ENCODE measurements around the gene TTC7B.

The TTC7B gene

DNA sequence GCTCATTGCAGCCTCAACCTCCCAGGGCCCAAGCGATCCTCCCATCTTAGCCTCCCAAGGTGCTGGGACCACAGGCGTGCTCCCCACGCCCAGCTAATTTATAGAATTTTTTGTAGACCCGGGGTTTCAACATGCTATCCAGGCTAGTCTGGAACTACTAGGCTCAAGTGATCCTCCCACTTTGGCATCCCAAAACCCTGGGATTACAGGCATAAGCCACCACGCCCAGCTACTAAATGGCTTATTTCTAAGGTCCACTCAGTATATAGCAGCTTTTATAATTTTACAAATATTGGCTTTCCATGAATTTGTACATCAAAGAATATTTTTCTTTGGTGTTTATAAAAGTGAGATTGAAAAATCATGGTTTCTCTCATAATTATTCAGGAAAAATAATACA lies 167.8 kb downstream of the TTC7B start:
- DNase-seq (ENCODE audit: low read depth in 2 of 2), result no peak

DNA sequence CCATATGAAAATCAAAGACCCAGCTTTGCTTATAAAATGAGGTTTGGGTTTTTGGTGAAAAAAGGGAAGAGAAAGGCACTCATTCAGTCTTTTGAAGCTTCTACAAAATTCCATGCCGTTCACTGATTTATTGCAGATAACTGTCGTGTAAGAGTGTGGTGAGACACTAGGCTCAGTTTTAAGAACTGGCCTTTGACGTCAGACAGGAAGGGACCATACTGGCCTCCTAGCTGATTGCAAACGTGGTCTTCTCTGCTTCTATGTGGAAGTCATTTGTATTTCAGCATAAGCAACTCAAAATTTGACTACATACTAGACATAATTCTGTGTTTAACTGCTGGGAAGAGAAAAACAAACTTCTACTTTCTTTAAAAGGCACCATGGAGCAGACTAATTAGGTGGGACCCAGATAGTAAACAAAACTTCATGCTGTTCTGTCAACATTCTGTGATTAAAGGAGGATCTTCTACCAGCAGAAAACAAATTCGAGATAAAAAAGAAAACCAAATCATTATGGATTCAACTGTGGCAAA lies 168.7 kb downstream of the TTC7B start:
- no peak for DNase-seq (ENCODE audit: low read depth in 2 of 2)

GRCh38 chr14:90645842-90646443 lies 170.3 kb downstream of the TTC7B start:
- no peak for DNase-seq (ENCODE audit: low read depth in 2 of 2)

DNA sequence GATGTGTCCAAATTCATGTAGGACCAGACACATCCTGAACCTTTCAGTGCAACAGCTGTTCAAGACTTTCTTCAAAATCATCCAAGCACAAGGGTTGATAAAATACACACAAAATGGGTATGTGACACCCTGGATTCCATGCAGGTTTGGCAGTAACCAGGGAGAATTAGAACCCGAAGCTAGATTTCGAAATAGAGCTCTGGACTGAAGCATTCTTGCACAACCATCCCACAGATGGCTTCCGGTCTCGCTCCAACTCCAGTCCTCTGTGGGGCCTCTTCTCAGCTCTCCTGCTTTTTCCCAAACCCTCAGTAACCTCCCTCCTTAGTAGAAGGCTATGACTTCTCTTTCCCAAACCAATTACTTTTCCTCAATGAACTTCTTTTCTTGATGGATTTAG lies 171.3 kb downstream of the TTC7B start:
- no peak for DNase-seq (ENCODE audit: low read depth in 2 of 2)

DNA sequence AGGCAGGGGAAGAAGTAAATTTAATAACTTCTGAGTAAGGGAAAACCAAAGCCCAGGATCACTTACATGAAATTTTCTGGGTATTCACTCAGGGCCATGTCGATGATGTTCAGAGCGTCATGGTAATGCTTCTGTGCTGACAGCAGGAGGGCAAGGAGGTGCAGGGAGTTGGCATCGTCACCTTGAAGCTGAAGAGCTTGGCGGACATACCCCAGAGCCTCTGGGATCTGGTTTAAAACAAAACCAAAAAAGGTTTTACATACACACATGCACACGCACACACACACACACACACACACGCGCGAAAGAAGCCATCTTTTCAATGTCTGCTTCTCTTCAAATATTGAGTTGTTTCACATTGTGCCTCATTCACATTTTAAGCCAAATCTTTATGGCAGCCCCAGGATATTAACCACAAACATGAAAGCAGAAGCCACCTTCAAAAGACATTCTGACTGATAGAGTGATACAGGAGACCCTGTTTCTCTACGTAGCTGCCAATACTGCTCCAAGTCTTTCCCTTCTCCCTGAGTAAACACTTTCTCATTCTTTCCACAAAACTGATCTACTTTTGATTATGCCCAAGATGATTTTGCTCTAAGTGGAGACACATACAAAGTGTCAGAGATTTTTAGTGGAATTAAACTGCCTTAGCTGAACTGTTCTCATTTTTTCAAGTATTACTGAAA lies 172.1 kb downstream of the TTC7B start:
- DNase-seq (ENCODE audit: low read depth in 2 of 2), result no peak

- no peak for DNase-seq (ENCODE audit: low read depth in 2 of 2)
Measured at GRCh38 chr14:90642244-90642717, 173.9 kb downstream of the TTC7B start.

- no peak for DNase-seq (ENCODE audit: low read depth in 2 of 2)
Measured at GRCh38 chr14:90641615-90642243, 174.5 kb downstream of the TTC7B start.

DNA sequence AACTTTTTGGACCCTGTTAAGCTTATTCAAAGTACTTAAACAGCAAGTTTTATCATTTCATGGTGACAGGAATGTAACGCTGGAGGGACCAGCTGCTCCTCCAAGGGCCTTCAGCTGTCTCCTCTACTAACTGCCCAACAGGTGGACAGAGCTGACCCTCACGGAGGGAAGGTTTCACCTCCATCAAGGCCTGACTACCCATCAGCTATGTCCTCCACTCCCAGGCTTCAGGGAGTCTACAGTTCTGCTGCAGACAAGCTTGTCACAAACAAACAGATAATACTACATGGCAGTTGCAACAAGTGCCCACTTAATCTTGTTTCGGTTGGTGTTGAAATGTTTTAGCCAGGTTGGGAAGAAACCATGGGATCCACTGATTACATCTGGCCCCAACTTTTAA lies 175.1 kb downstream of the TTC7B start:
- no peak for DNase-seq (ENCODE audit: low read depth in 2 of 2)

GRCh38 chr14:90639641-90640040 lies 176.6 kb downstream of the TTC7B start:
- no peak for DNase-seq (ENCODE audit: low read depth in 2 of 2)

GRCh38 chr14:90632871-90633270 lies 183.4 kb downstream of the TTC7B start:
- no peak for DNase-seq (ENCODE audit: low read depth in 2 of 2)

DNA sequence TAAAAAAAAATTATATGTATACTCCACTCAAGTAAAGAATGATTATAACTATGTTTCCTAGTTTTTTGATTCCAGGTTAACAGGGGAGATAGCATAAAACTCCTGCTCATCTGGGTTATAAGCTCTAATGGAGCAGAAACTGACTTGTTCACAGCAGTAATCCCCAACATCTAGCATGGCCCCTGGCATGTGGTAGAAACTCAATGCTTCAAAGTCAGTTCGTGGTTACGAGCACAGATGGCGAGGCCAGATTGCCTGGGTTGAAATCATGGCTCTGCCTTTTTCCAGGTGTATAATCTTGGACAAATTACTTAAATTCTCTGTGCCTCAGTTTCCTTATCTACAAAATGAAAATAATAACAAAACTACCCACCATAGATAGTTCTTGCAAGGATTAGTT lies 183.8 kb downstream of the TTC7B start:
- no peak for DNase-seq (ENCODE audit: low read depth in 2 of 2)

DNA sequence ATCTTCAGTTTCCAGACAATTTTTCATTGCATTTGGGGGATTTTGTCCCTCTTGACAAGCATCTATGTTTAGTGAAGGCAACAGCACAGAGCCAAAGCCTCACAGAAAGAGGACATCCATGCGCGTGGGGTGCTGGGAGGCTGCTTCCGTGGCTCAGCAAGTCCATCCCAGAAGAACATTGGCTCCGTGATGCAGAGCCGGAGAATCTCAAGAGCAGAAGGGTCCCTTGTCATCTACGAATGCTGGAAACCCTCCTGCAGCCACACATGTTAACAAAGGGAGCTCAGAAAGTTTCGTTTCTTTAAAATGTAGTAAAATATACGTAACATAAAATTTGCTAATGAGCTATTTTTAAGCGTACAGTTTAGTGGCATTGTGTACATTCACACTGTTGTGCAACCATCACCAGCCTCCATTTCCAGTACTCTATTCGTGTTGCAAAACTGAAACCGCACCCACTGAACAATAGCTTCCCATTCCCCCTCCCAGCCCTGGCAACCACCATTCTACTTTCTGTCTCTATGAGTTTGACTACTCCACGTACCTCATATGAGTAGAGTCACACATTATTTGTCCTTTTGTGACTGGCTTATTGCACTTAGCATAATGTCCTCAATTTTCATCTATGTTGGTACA lies 185.9 kb downstream of the TTC7B start:
- no peak for DNase-seq (ENCODE audit: low read depth in 2 of 2)

- no peak for DNase-seq (ENCODE audit: low read depth in 2 of 2)
Measured at GRCh38 chr14:90629471-90629870, 186.8 kb downstream of the TTC7B start.

GRCh38 chr14:90628825-90629224 lies 187.4 kb downstream of the TTC7B start:
- no peak for DNase-seq (ENCODE audit: low read depth in 2 of 2)

DNA sequence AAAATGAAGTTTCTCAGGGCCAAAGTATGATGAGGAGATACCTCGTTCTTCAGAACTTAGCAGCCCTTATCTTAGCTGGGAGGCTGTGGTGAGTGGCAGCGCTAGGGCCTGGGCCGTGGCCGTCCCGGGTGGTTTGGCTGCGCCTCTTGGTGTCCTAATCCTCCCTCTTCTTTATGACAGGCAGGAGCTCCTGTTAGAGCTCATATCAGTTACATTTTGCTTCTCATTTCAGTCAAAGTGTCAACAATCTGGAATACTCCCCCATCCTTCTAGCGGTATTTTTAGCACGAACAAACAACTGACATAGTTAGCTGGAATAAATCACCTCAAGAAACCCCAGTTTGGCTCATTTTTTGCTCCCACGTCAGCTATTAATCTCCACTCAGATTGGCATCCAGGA lies 188.8 kb downstream of the TTC7B start:
- no peak for DNase-seq (ENCODE audit: low read depth in 2 of 2)

DNA sequence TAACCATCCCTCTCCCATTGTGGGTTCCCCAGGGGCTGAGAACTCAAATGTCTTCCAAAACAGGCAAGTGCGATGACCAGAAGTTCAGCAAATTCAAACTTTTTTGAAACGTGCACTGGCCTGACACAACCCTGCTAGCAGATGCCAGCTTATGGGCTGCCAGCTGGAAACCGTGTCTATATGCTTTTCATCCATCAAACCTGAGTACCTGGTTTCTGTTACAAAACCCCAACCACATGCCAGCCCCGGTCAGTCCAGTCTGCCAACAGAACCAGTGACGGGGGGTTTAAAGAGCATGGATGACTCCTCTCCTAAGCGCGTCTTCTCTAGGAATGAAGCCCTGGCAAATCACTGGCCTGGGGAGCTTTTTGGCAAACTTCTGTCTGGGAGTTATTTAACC lies 189.7 kb downstream of the TTC7B start:
- DNase-seq (ENCODE audit: low read depth in 2 of 2), result no peak

GRCh38 chr14:90625445-90625844 lies 190.8 kb downstream of the TTC7B start:
- DNase-seq (ENCODE audit: low read depth in 2 of 2), result no peak

- DNase-seq (ENCODE audit: low read depth in 2 of 2), result no peak
Measured at GRCh38 chr14:90624732-90625400, 191.4 kb downstream of the TTC7B start.

DNA sequence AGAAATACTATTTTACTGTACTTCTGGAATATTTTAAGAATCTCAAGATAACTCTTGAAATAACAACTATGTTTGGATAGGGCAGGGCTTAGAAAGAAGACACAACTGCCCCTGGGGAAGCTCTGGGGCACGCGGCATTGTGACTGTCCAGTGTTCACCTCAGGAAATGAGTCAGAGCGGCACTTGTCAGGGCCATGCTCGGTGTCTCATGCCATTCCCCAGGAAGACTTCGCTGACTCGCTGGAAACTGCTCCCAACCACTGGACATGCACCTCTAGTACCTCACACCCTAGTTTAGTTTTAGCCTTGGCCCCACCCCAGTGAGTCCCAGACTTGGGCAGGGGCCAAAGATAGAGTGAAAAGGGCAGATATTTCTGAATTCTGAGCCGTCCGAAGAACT lies 192.0 kb downstream of the TTC7B start:
- DNase-seq (ENCODE audit: low read depth in 2 of 2), result no peak

- no peak for DNase-seq (ENCODE audit: low read depth in 2 of 2)
Measured at GRCh38 chr14:90621201-90621600, 195.0 kb downstream of the TTC7B start.

DNA sequence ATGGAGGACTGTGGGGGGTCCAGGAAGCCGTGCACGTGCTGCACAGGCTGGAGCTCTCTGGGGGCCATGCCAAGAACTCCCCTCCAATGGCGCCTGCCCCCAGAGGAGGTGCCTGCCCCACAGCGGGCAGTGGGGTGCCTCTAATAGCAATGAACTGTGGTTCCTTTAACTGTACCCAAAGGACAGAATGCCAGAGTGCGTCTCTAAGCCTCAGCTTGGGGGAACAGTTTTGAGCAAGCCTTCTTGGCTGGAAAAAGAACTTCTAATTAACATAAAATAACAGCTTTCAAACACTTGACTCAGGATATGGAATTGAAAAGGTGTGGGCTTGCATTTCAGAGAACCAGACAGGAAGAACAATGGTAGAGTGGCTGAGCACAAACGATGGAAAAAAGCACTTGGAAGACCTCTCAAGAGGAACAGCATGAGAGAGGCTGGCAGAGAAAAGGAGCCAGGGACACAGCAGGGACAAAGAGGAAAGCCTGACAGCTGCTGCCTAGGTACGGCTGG lies 195.6 kb downstream of the TTC7B start:
- no peak for DNase-seq (ENCODE audit: low read depth in 2 of 2)

DNA sequence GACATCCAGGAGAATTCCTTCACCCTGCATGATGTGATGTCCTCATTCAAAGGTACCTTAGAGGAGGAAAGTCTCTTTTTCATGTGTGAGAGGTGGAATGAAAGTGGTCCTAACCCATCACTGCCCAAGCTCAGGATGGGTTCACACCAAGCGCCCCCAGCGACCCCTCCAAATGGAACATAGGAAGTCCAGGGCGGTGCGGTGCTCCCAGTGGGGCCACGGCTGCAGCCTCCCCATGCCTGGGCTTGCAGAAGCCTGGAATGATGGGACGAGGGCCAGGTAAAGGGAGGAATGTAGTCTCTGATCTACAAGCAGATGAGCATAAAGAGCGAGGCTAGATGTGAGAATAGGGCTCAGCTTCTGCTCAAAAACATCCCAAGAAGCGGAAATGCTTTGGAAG lies 196.3 kb downstream of the TTC7B start:
- DNase-seq (ENCODE audit: low read depth in 2 of 2), result no peak
